Spleen (tissue), 11 donors: ENCODE measurements around the gene NFIA. TPM values are rescaled to one million over a fixed set of nuclear protein-coding genes. Genes with fewer than 3 reads are reported as not detected.
"Not testable (repeated sequence)": the region's sequence is repeated elsewhere in the genome, so short reads cannot be mapped to it uniquely, and the experiment has no call there.

Source experiments
- DNase-seq: peaks from one replicate; pipeline ENCODE4 v3.0.0-alpha.2; 2020
- H3K27ac ChIP-seq, 8 donors: fragments of 200-600 bp; sonication (generic) in 7 of 8; 1 replicate in 4 of 8; 2 replicates in 4 of 8; pipeline versions ENCODE4 v1.5.0 to v1.8.0; 2016 to 2021; ENCODE audit warnings: inconsistent platforms in 4 of 8, mild to moderate bottlenecking in 4 of 8, moderate library complexity in 1 of 8
- H3K27me3 ChIP-seq, 7 donors: fragments of 200-600 bp; sonication (generic) in 6 of 7; replicated peaks in 1 of 7; 1 replicate in 4 of 7; 2 replicates in 3 of 7; pipeline versions ENCODE4 v1.5.0 to v1.8.0; 2016 to 2021; ENCODE audit warnings: inconsistent platforms in 3 of 7, mild to moderate bottlenecking in 1 of 7
- H3K36me3 ChIP-seq, 6 donors: fragments of 200-600 bp; sonication (generic) in 5 of 6; 1 replicate in 4 of 6; 2 replicates in 2 of 6; pipeline versions ENCODE4 v1.5.0 to v1.8.0; 2016 to 2021; ENCODE audit warnings: inconsistent platforms in 2 of 6
- H3K4me1 ChIP-seq, 6 donors: fragments of 200-600 bp; sonication (generic) in 5 of 6; 1 replicate in 3 of 6; 2 replicates in 3 of 6; pipeline versions ENCODE4 v1.5.0 to v1.8.0; 2016 to 2021; ENCODE audit warnings: inconsistent platforms in 3 of 6
- H3K4me3 ChIP-seq, 8 donors: fragments of 200-600 bp; sonication (generic) in 7 of 8; 1 replicate in 4 of 8; 2 replicates in 4 of 8; pipeline versions ENCODE4 v1.5.0 to v1.8.0; 2016 to 2021; ENCODE audit warnings: inconsistent platforms in 4 of 8, mild to moderate bottlenecking in 4 of 8, moderate library complexity in 2 of 8
- H3K9me3 ChIP-seq, 8 donors: fragments of 200-600 bp; sonication (generic) in 7 of 8; 1 replicate in 4 of 8; 2 replicates in 4 of 8; pipeline versions ENCODE4 v1.5.0 to v1.8.0; 2016 to 2021; ENCODE audit warnings: inconsistent platforms in 4 of 8
- POLR2A ChIP-seq, 3 donors: fragments of 450-650 bp; IDR thresholded peaks; one replicate each; pipeline ENCODE4 v1.5.1; 2017; ENCODE audit warnings: antibody characterized with exemption in 3 of 3, mild to moderate bottlenecking in 1 of 3
- POLR2AphosphoS5 ChIP-seq, 3 donors: sonication (generic); formaldehyde crosslinking; IDR thresholded peaks; one replicate each; pipeline ENCODE4 v1.5.1; 2017; ENCODE audit warnings: antibody characterized with exemption in 3 of 3
- WGBS, 5 donors: extraction: QIAGEN DNeasy Blood & Tissue Kit in 3 of 5; methylation state at CpG; one replicate each; pipeline versions ENCODE4 v1.1.5 to v1.1.7; 2013 to 2018; 5-methylcytosine and 5-hydroxymethylcytosine counted together
- intact Hi-C: fragments of 100-400 bp; cut with DNase I; formaldehyde crosslinking; loops from one replicate; pipeline ENCODE4 v1.15.0; 2023; ENCODE audit warnings: low total_unique reads
- polyA plus RNA-seq, 3 donors: library from polyadenylated mRNA; stranded (reverse); fragments of 200-250 nt; gene quantifications; one replicate each; pipeline ENCODE4 v1.2.1, GENCODE V29; 2013
- total RNA-seq, 7 donors: library from RNA; depleted of rRNA in 3 of 7; stranded (reverse); fragments of >200 nt in 3 of 7; fragmentation: NEBNext Ultra II Directional in 4 of 7; extraction: Animal tissue kit (Norgen Biotek cat#: 25700) in 4 of 7; gene quantifications; one replicate each; pipeline versions ENCODE4 v1.1.0 to v1.2.1, GENCODE V29; 2016 to 2021
- TF ChIP-seq, protein P1 (sequence below), 11 experiments: fragments of 200-600 bp in 7 of 11; fragments of 450-650 bp in 4 of 11; sonication (generic) in 4 of 11; IDR thresholded peaks in 8 of 11; conservative IDR thresholded peaks in 3 of 11; 1 replicate in 7 of 11; 2 replicates in 4 of 11; pipeline versions ENCODE4 v1.4.0 to v1.8.0; 2016 to 2021; ENCODE audit warnings: antibody characterized with exemption in 11 of 11, inconsistent platforms in 4 of 11, mild to moderate bottlenecking in 1 of 11
- donor health status: healthy with polysubstance abuse.
- donor health status: DM: no; HTN: no; CAD: no; lungs with moderate emphysema.
- donor health status: DM: no; HTN: no; CAD: no.
- donor health status: Bipolar disorder and iron deficiency.
- donor health status: healthy.
- donor health status: DM: no; HTN: no; CAD: no.
- donor health status: DM: yes; HTN: yes; CAD: no.

Gene NFIA
- total and polyA plus RNA-seq, 10 donors: 3.1 to 76.8 (median 35.5) TPM

DNA sequence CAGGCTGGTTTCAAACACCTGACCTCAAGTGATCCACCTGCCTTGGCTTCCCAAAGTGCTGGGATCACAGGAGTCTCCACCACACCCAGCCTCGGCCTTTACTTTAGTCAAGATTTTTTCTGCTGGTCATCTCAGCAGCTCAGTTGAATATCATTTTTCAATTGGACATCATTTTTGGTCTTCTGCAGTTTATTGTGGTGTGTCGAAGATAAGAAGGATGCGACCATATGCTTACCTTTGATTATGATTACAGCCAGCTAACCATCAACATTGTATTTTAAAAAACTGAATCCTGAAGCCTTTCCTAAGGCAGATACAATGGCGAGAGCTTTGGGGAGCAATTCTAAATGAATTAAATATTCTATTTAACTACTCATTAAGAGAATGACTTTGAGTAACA lies 12.3 kb upstream of the NFIA start:
- H3K27me3 ChIP-seq: no peaks in the 10 kb centered on the region
- H3K4me3 ChIP-seq: no peak overlapping the region
- no peak for DNase-seq
- no peaks in the 10 kb centered on the region for H3K36me3 ChIP-seq
- H3K9me3 ChIP-seq: no peaks in the 10 kb centered on the region
- intact Hi-C loops: no loop called here
- TF ChIP-seq, protein P1, sequence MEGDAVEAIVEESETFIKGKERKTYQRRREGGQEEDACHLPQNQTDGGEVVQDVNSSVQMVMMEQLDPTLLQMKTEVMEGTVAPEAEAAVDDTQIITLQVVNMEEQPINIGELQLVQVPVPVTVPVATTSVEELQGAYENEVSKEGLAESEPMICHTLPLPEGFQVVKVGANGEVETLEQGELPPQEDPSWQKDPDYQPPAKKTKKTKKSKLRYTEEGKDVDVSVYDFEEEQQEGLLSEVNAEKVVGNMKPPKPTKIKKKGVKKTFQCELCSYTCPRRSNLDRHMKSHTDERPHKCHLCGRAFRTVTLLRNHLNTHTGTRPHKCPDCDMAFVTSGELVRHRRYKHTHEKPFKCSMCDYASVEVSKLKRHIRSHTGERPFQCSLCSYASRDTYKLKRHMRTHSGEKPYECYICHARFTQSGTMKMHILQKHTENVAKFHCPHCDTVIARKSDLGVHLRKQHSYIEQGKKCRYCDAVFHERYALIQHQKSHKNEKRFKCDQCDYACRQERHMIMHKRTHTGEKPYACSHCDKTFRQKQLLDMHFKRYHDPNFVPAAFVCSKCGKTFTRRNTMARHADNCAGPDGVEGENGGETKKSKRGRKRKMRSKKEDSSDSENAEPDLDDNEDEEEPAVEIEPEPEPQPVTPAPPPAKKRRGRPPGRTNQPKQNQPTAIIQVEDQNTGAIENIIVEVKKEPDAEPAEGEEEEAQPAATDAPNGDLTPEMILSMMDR (IDR thresholded peaks at IDR 0.05 in 8 of 11, conservative IDR thresholded peaks at IDR 0.05 in 3 of 11): no peak
- TF ChIP-seq POLR2AphosphoS5 (IDR thresholded peaks at IDR 0.05): no peak
- no peak for TF ChIP-seq POLR2A (IDR thresholded peaks at IDR 0.05)
- 94 to 98% (median 94%) methylated on average over 4 of the region's 4 CpGs for WGBS, 5 donors
- H3K27ac ChIP-seq: no peak overlapping the region
- H3K4me1 ChIP-seq: no peaks in the 10 kb centered on the region

DNA sequence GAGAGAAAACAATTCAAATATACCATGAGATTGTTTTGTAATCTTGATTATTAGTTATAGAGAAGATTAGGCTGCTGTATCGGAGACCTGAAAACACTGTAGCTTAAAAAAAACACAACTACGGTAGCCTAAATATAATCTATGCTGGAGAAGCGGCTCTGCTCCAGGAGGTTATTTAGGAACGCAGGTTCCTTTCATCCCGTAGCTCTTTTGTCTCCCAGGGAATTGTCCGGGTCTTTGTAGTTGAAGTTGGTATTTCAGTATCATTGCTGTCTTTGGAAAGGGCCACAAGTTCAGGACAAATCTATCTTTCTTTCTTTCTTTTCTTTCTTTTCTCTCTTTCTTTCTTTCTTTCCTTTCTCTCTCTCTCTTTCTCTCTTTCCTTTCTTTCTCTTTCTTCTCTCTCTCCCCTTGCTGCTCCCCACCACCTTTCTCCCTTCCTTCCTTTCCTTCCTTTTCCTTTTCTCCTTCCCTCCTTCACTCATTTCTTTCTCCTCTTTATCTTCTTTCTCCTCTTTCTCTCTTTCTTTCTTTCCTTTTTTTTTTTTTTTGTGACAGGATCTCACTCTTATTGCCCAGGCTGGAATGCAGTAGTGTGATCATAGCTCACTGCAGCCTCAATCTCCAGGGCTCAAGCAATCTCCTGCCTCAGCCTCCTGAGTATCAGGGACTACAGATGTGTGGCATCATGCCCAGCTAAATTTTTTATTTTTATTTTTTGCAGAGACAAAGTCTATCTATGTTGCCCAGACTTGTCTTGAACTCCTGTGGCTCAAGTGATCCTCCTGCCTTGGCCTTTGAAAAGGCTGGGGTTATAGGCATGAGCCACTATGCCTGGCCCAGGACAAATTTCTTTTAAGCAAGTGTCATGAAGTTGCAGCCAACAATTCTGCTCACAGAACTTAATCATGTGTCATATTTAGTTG lies 10.9 kb upstream of the NFIA start:
- Histone ChIP-seq H3K27me3 (no peaks in the 10 kb centered on the region), H3K4me1 (peaks cover 0 to 6% (median 5%) of the 10 kb centered on the region in 6 donors), H3K27ac (no peak overlapping the region), H3K36me3 (no peaks in the 10 kb centered on the region), H3K9me3 (no peaks in the 10 kb centered on the region), H3K4me3 (no peak overlapping the region)
- TF ChIP-seq POLR2AphosphoS5 (IDR thresholded peaks at IDR 0.05): no peak
- TF ChIP-seq, protein P1 (IDR thresholded peaks at IDR 0.05 in 8 of 11, conservative IDR thresholded peaks at IDR 0.05 in 3 of 11): no peak
- no peak for TF ChIP-seq POLR2A (IDR thresholded peaks at IDR 0.05)
- no peak for DNase-seq
- intact Hi-C loops: no loop called here
- 86 to 93% (median 90%) methylated on average over 6 of the region's 6 CpGs for WGBS, 5 donors

DNA sequence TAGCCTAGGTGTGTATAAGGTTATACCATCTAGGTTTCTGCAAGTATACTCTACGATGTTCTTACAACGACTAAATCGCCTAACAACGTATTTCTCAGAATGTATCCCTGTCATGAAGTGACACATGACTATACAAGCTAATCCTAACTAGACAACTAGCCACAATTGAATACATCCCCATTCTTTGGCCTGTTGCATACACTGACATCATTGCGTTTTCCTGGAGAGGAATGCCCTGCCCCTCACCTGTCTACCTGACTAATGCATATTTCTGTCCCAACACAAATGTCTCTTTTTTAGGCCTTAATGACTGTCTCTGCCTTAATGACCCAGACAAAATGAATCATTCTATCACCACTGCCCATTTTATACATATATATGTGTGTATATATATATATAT lies 8.5 kb upstream of the NFIA start:
- no peak for DNase-seq
- Histone ChIP-seq H3K27ac (no peak overlapping the region), H3K9me3 (no peaks in the 10 kb centered on the region), H3K4me1 (peaks cover 6 to 26% (median 17%) of the 10 kb centered on the region in 6 donors), H3K36me3 (no peaks in the 10 kb centered on the region), H3K27me3 (no peaks in the 10 kb centered on the region), H3K4me3 (no peak overlapping the region)
- WGBS, 5 donors: 96 to 99% (median 98%) methylated on average over 5 of the region's 5 CpGs
- TF ChIP-seq, protein P1 (IDR thresholded peaks at IDR 0.05 in 8 of 11, conservative IDR thresholded peaks at IDR 0.05 in 3 of 11): no peak
- TF ChIP-seq POLR2AphosphoS5 (IDR thresholded peaks at IDR 0.05): no peak
- no peak for TF ChIP-seq POLR2A (IDR thresholded peaks at IDR 0.05)
- intact Hi-C loops: no loop called here

DNA sequence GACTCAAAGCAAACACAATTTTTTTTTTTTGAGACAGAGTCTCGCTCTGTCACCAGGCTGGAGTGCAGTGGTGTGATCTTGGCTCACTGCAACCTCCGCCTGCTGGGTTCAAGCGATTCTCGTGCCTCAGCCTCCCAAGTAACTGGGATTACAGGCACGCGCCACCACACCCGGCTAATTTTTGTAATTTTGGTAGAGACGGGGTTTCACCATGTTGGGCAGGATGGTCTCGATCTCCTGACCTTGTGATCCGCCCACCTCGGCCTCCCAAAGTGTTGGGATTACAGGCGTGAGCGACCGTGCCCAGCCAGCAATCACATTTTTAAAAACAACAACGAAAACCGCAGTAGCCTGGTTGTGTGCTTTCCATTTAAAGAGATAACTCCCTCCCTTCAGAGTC lies 6.5 kb upstream of the NFIA start:
- intact Hi-C loops, H3K4me3 ChIP-seq, DNase-seq, H3K36me3 ChIP-seq, H3K9me3 ChIP-seq: not testable (repeated sequence)
- peaks cover 0 to 15% (median under 1%) of the 10 kb centered on the region in 7 donors for H3K27me3 ChIP-seq
- H3K27ac ChIP-seq: peak overlapping the region in 5 of 8 donors; percentile 82 to 92 (median 90)
- 73 to 89% (median 85%) methylated on average over 16 of the region's 16 CpGs for WGBS, 5 donors
- peaks cover 20 to 45% (median 36%) of the 10 kb centered on the region in 6 donors for H3K4me1 ChIP-seq
